GM12878 (cell line): ENCODE measurements around the gene DSTYK. TPM values are rescaled to one million over a fixed set of nuclear protein-coding genes. Genes with fewer than 3 reads are reported as not detected.

Experiments
- ATAC-seq: fragments of 200-7000 bp; cut with Tn5 transposase; 3 replicates; pipeline ENCODE4 v1.9.1; 2020; ENCODE audit warnings: mild to moderate bottlenecking, moderate library complexity
- BruUV-seq: library from RNA; stranded (reverse); fragments of 400-500 nt; replicated peaks from 2 replicates; lab custom pipeline; 2021; lab: Mats Ljungman, UMichigan
- CTCF ChIA-PET: fragments of 300-600 bp; sonication (Branson Sonifier 250); formaldehyde crosslinking; extraction: SDS; loops from one replicate; lab custom pipeline; 2021; ENCODE audit warnings: inconsistent platforms; lab: Yijun Ruan, JAX
- POLR2A ChIA-PET: fragments of 350-600 bp; formaldehyde crosslinking; extraction: SDS; loops from one replicate; lab custom pipeline; 2021; ENCODE audit warnings: inconsistent platforms; lab: Charles Lee
- RAD21 ChIA-PET: fragments of 300-600 bp; sonication (Branson Sonifier 250); formaldehyde crosslinking; loops from one replicate; lab custom pipeline; 2023; ENCODE audit warnings: antibody characterized with exemption; ENCODE audit not compliant: unreplicated experiment; lab: Charles Lee
- SMC1A ChIA-PET: fragments of 300-600 bp; sonication (Branson Sonifier 250); formaldehyde crosslinking; loops from one replicate; lab custom pipeline; 2023; ENCODE audit not compliant: unreplicated experiment, uncharacterized antibody; lab: Charles Lee
- DNase-seq: peaks from one replicate; pipeline ENCODE4 v3.0.0-alpha.2; 2011; ENCODE audit warnings: low read depth, low spot score
- FAIRE-seq: peaks from 3 replicates; lab custom pipeline; 2011; peaks lifted over from hg19 to GRCh38; lab: Jason Lieb, UNC
- H2AFZ ChIP-seq: 2 replicates; pipeline ENCODE4 v1.6.0; 2011; ENCODE audit warnings: low read depth, low read length, control low read depth; ENCODE audit not compliant: control insufficient read depth
- H3K27ac ChIP-seq: 2 replicates; pipeline ENCODE4 v1.5.1; 2011; ENCODE audit warnings: control low read depth; ENCODE audit not compliant: control insufficient read depth, insufficient read depth
- H3K27me3 ChIP-seq, 2 experiments: replicated peaks in 1 of 2; 2 replicates each; pipeline versions ENCODE4 v1.6.0 to v1.6.1; 2011; ENCODE audit warnings: low read length in 1 of 2; ENCODE audit not compliant: control insufficient read depth in 2 of 2, insufficient read depth in 2 of 2
- H3K36me3 ChIP-seq, 2 experiments: 2 replicates each; pipeline ENCODE4 v1.5.1; 2011; ENCODE audit warnings: low read length in 1 of 2; ENCODE audit not compliant: control insufficient read depth in 2 of 2, insufficient read depth in 2 of 2
- H3K4me1 ChIP-seq: 2 replicates; pipeline ENCODE4 v1.6.1; 2011; ENCODE audit warnings: mild to moderate bottlenecking, low read length, moderate library complexity, mixed read lengths; ENCODE audit not compliant: control insufficient read depth, insufficient read depth
- H3K4me2 ChIP-seq: 2 replicates; pipeline ENCODE4 v1.6.0; 2011; ENCODE audit warnings: control low read depth; ENCODE audit not compliant: control insufficient read depth, insufficient read depth
- H3K4me3 ChIP-seq: fragments of 200-600 bp; sonication (generic); 2 replicates; pipeline ENCODE4 v1.5.1; 2016
- H3K79me2 ChIP-seq: 2 replicates; pipeline ENCODE4 v1.6.0; 2011; ENCODE audit warnings: low read length; ENCODE audit not compliant: control insufficient read depth, insufficient read depth
- H3K9ac ChIP-seq: 2 replicates; pipeline ENCODE4 v1.8.0; 2011; ENCODE audit warnings: low read length, control low read depth, mixed read lengths; ENCODE audit not compliant: control insufficient read depth, insufficient read depth
- H3K9me3 ChIP-seq: replicated peaks from 3 replicates; pipeline ENCODE4 v1.5.1; 2011; ENCODE audit warnings: mild to moderate bottlenecking, low read length; ENCODE audit not compliant: control insufficient read depth, insufficient read depth
- H4K20me1 ChIP-seq: 2 replicates; pipeline ENCODE4 v1.6.0; 2011; ENCODE audit not compliant: control insufficient read depth, insufficient read depth
- BACH1 ChIP-seq: fragments of 450-650 bp; IDR thresholded peaks from 2 replicates; pipeline ENCODE4 v1.6.1; 2017; ENCODE audit warnings: mild to moderate bottlenecking, borderline replicate concordance
- E2F8 ChIP-seq: fragments of 450-650 bp; IDR thresholded peaks from 2 replicates; pipeline ENCODE4 v1.6.1; 2018; ENCODE audit warnings: mild to moderate bottlenecking, low read depth, moderate library complexity; ENCODE audit not compliant: partially characterized antibody
- GABPA ChIP-seq: IDR thresholded peaks from 2 replicates; pipeline ENCODE4 v1.6.1; 2014; ENCODE audit warnings: antibody characterized with exemption, low read depth, mild to moderate bottlenecking, inconsistent platforms
- KDM1A ChIP-seq: fragments of 200-600 bp; sonication (generic); IDR thresholded peaks from 2 replicates; pipeline ENCODE4 v1.6.1; 2016; ENCODE audit warnings: borderline replicate concordance
- MYB ChIP-seq: fragments of 150-350 bp; IDR thresholded peaks from 2 replicates; pipeline ENCODE4 v1.6.1; 2014; ENCODE audit warnings: mild to moderate bottlenecking, low read depth, low read length, borderline replicate concordance
- MYC ChIP-seq: IDR thresholded peaks from 2 replicates; pipeline ENCODE4 v1.6.1; 2011; ENCODE audit warnings: mild to moderate bottlenecking, low read length, moderate library complexity, inconsistent platforms; ENCODE audit not compliant: insufficient read depth, insufficient replicate concordance, insufficient read length, severe bottlenecking
- NR2C2 ChIP-seq: IDR thresholded peaks from 2 replicates; pipeline ENCODE4 v1.6.1; 2011; ENCODE audit warnings: borderline replicate concordance, low read depth; ENCODE audit not compliant: control insufficient read depth, insufficient read length
- RAD21 ChIP-seq: IDR thresholded peaks from 2 replicates; pipeline ENCODE4 v1.6.1; 2011; ENCODE audit warnings: mild to moderate bottlenecking, low read depth, low read length, moderate library complexity; ENCODE audit not compliant: insufficient read depth
- TCF3 ChIP-seq: IDR thresholded peaks from 2 replicates; pipeline ENCODE4 v1.6.1; 2012; ENCODE audit warnings: low read depth, mild to moderate bottlenecking, low read length, borderline replicate concordance; ENCODE audit not compliant: insufficient read depth
- ZBTB33 ChIP-seq: fragments of 450-650 bp; IDR thresholded peaks from 2 replicates; pipeline ENCODE4 v1.6.1; 2017; ENCODE audit warnings: mild to moderate bottlenecking
- ZNF622 ChIP-seq: fragments of 450-650 bp; IDR thresholded peaks from 2 replicates; pipeline ENCODE4 v1.6.1; 2017; ENCODE audit warnings: mild to moderate bottlenecking, inconsistent platforms
- WGBS: methylation state at CpG from one replicate; pipeline ENCODE4 v1.1.6; 2016; ENCODE audit warnings: low lambda C conversion rate; ENCODE audit not compliant: insufficient replicate concordance, insufficient coverage; ENCODE audit errors: missing lambda C conversion rate; 5-methylcytosine and 5-hydroxymethylcytosine counted together
- in situ Hi-C: fragments of 300-500 bp; cut with MboI; formaldehyde crosslinking; loops from 9 replicates; pipeline ENCODE4 v1.14.3; 2018; ENCODE audit warnings: mixed read lengths
- intact Hi-C: fragments of 100-400 bp; cut with micrococcal nuclease; formaldehyde crosslinking; loops from one replicate; pipeline ENCODE4 v1.14.2; 2022; ENCODE audit not compliant: unreplicated experiment
- polyA plus RNA-seq, 11 experiments: library from polyadenylated mRNA; depleted of rRNA in 4 of 11; unstranded in 6 of 11; stranded (reverse) in 5 of 11; fragments of >200 nt; fragmentation: Nextera tagmentation in 4 of 11; fragmentation: Illumina TruSeq in 1 of 11; extraction: Ambion mirVana in 4 of 11; extraction: Trizol in 1 of 11; gene quantifications; 1 replicate in 1 of 11; 2 replicates in 10 of 11; pipeline versions ENCODE4 v1.2.1 to v1.2.3, GENCODE V29; 2011 to 2016; ENCODE audit warnings: inconsistent platforms in 2 of 11, missing spikeins in 2 of 11, low read depth in 1 of 11
- total RNA-seq, 4 experiments: library from RNA; depleted of rRNA in 3 of 4; stranded (reverse); fragments of >200 nt in 3 of 4; fragmentation: Illumina TruSeq in 1 of 4; extraction: Trizol in 1 of 4; gene quantifications; 2 replicates each; pipeline versions ENCODE4 v1.2.1 to v1.2.3, GENCODE V29; 2013 to 2021
- TF ChIP-seq, protein P1 (sequence below): IDR thresholded peaks from 2 replicates; pipeline ENCODE4 v1.6.1; 2012; ENCODE audit warnings: mild to moderate bottlenecking, low read depth, low read length

DSTYK gene
- total and polyA plus RNA-seq, 10 of the 15 experiments (the other 5 are each of a cell fraction or from before 2014, with no cell fraction given): 2.7 to 5.5 (median 3.6) TPM

DNA sequence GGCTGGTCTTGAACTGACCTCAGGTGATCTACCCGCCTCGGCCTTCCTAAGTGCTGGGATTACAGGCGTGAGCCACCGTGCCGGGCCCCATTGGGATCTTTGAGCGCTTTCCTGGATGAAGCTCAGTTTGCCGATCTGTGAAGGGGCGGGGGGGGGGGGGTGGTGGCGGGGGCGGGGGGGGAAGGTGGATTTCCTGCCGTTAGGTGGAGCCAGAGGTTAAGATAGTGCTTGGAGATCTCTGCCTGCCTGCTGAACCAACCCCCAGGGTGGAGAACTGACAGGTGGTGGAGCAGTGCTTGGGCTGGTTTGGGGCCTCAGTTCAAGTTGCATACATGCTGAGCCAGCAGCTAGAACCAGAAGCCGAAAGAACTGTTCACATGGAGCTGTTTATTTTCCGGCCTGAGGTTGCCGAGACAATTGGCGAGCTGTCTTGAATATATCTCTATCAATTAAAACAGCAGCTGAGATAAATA lies 17.9 kb upstream of the DSTYK start:
- H2AFZ ChIP-seq: no peak overlapping the region
- no peaks in the 10 kb centered on the region for H3K36me3 ChIP-seq
- H3K4me3 ChIP-seq: no peak overlapping the region
- no peaks in the 10 kb centered on the region for H3K79me2 ChIP-seq
- no peaks in the 10 kb centered on the region for H4K20me1 ChIP-seq
- H3K27me3 ChIP-seq: peaks cover 2 to 15% of the 10 kb centered on the region in 2 experiments; a peak in 3 of 4 replicates
- WGBS: 0% methylated on average over 9 of the region's 15 CpGs
- H3K9ac ChIP-seq: no peak overlapping the region
- no peak overlapping the region for H3K27ac ChIP-seq
- SMC1A ChIA-PET: interaction anchor here (0.8 to 12.1 kb wide), 30 partner anchors 10 to 250 kb away, joined by 3 to 427 read pairs (median 5); no protein-coding TSS in a partner anchor
- peaks cover 37% of the 10 kb centered on the region for H3K4me1 ChIP-seq
- no peak for FAIRE-seq
- intact Hi-C loops (no loop called here), in situ Hi-C loops (no loop called here)
- ATAC-seq: peak; percentile 79
- DNase-seq: no peak
- POLR2A ChIA-PET: interaction anchor here (0.8 to 5.2 kb wide), 8 partner anchors 9 to 89 kb away, joined by 3 to 75 read pairs (median 6); no protein-coding TSS in a partner anchor
- H3K9me3 ChIP-seq: no peaks in the 10 kb centered on the region
- RAD21 ChIA-PET: interaction anchor here (0.6 to 24.5 kb wide), 32 partner anchors 10 to 423 kb away, joined by 3 to 728 read pairs (median 6); partner anchors contain the start of genes DSTYK and NUAK2
- CTCF ChIA-PET: interaction anchor here (0.6 to 19.1 kb wide), 41 partner anchors 9 to 713 kb away, joined by 3 to 836 read pairs (median 5); partner anchors contain the start of genes MDM4, NUAK2 and RBBP5
- no TSS peak for BruUV-seq
- peak overlapping the region; percentile 90; the same call in 1 of the 2 replicates for H3K4me2 ChIP-seq
- TF ChIP-seq MYC: no peak
- TF ChIP-seq BACH1: no peak
- no peak for TF ChIP-seq ZBTB33
- TF ChIP-seq, protein P1, sequence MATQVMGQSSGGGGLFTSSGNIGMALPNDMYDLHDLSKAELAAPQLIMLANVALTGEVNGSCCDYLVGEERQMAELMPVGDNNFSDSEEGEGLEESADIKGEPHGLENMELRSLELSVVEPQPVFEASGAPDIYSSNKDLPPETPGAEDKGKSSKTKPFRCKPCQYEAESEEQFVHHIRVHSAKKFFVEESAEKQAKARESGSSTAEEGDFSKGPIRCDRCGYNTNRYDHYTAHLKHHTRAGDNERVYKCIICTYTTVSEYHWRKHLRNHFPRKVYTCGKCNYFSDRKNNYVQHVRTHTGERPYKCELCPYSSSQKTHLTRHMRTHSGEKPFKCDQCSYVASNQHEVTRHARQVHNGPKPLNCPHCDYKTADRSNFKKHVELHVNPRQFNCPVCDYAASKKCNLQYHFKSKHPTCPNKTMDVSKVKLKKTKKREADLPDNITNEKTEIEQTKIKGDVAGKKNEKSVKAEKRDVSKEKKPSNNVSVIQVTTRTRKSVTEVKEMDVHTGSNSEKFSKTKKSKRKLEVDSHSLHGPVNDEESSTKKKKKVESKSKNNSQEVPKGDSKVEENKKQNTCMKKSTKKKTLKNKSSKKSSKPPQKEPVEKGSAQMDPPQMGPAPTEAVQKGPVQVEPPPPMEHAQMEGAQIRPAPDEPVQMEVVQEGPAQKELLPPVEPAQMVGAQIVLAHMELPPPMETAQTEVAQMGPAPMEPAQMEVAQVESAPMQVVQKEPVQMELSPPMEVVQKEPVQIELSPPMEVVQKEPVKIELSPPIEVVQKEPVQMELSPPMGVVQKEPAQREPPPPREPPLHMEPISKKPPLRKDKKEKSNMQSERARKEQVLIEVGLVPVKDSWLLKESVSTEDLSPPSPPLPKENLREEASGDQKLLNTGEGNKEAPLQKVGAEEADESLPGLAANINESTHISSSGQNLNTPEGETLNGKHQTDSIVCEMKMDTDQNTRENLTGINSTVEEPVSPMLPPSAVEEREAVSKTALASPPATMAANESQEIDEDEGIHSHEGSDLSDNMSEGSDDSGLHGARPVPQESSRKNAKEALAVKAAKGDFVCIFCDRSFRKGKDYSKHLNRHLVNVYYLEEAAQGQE: no peak
- TF ChIP-seq ZNF622: no peak
- peak; percentile 55; the same call in 1 of the 2 replicates for TF ChIP-seq TCF3
- TF ChIP-seq RAD21: peak; percentile 70
- no peak for TF ChIP-seq E2F8
- TF ChIP-seq KDM1A: no peak
- no peak for TF ChIP-seq NR2C2
- no peak for TF ChIP-seq MYB
- no peak for TF ChIP-seq GABPA
